Hematopoietic multipotent progenitor cell treated with erythropoietin and hydrocortisone succinate and interleukin-3 and kit ligand, for 6 days (in vitro differentiated cells): ENCODE measurements around the gene WASF2.
"Not testable (repeated sequence)": the region's sequence is repeated elsewhere in the genome, so short reads cannot be mapped to it uniquely, and the experiment has no call there.

Experiments
- DNase-seq: peaks from one replicate; pipeline ENCODE4 v3.0.0-alpha.2; 2015

The WASF2 gene

GRCh38 chr1:27393641-27394281, 96.2 kb downstream of the WASF2 start:
- DNase-seq, result no peak

DNA sequence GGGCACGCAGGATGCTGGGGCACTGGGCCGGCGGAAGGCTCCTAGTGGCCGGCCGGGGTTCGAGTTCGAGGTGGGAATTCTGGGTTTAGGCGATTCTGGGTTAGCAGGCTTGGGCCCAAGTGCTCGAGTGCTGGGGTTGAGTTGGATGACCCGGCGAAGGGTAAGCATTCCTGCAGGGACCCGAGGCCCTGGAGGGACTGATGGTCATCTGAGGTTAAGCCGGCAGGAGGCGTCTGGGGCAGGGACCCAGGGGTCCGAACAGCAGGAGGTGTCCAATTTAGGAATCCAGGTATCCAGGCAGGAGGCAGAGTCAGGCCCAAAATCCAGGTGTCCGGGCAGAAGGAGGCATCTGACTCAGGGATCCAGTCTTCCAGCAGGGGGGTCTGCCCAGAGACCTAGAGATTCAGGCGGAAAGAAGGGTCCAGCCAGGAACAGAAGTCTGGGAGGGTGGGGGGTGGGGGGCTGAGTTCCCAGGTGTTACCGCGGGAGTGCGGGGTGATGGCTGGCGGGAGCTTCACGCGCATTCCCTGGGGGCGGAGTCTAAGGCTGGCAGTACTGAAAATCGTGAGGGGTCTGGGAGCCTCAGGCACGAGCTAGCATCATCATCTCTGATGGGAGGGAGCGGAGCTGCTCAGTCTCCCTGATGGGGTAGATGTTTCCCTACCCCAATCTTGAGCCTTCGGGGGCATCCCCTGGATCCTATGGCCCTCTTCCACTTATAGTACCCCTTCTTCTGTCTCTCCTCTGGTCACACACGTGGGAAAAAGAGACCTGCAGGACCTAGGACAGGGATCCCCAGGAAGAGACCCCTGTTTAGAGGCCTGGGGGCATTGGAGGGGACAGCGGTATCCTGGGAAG, 97.0 kb downstream of the WASF2 start:
- DNase-seq, result no peak

GRCh38 chr1:27392096-27392777, 97.7 kb downstream of the WASF2 start, which contains the start of gene GPR3:
Gene GPR3, plus strand, starts transcription at chr1:27392622. Its CDS starts 1,177 bp downstream, at chr1:27393799.
- peak; percentile 97 for DNase-seq

- peak; percentile 79 for DNase-seq
Observed at GRCh38 chr1:27391511-27392095, 98.4 kb downstream of the WASF2 start.

GRCh38 chr1:27388337-27389005, 101.5 kb downstream of the WASF2 start:
- peak; percentile 74 for DNase-seq

DNA sequence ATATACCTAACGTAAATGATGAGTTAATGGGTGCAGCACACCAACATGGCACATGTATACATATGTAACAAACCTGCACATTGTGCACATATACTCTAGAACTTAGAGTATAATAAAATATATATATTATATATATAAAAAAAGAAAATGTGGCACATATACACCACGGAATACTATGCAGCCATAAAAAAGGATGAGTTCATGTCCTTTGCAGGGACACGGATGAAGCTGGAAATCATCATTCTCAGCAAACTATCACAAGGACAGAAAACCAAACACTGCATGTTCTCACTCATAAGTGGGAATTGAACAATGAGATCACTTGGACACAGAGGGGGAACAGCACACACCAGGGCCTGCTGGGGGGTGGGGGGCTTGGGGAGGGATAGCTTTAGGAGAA, 105.2 kb downstream of the WASF2 start:
- DNase-seq, result not testable (repeated sequence)

DNA sequence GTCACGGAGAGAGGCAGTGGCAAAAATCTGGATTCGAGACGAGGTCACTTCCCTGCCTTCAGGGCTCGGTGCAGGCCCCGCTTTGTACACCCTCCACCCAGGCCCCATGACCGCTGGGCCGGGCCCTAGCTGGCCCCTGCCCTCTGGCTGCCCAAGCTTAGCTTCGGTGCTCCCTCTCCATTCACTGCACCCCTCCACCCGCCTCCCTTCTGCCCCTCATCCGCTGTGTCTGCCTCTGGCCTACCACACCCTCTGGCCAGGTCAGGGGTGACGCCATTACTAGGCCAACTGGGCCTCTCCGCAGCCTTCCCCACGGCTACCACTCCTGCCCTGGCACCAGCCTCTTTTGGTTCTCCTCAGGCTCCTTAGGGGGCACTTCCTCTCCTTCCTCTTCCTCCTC, 106.3 kb downstream of the WASF2 start:
- no peak for DNase-seq

GRCh38 chr1:27383039-27383605, 106.8 kb downstream of the WASF2 start, which contains the start of gene CD164L2:
Gene CD164L2, minus strand, starts transcription at chr1:27383333. Its CDS starts 94 bp downstream, at chr1:27383239.
- DNase-seq, result peak; percentile 37

DNA sequence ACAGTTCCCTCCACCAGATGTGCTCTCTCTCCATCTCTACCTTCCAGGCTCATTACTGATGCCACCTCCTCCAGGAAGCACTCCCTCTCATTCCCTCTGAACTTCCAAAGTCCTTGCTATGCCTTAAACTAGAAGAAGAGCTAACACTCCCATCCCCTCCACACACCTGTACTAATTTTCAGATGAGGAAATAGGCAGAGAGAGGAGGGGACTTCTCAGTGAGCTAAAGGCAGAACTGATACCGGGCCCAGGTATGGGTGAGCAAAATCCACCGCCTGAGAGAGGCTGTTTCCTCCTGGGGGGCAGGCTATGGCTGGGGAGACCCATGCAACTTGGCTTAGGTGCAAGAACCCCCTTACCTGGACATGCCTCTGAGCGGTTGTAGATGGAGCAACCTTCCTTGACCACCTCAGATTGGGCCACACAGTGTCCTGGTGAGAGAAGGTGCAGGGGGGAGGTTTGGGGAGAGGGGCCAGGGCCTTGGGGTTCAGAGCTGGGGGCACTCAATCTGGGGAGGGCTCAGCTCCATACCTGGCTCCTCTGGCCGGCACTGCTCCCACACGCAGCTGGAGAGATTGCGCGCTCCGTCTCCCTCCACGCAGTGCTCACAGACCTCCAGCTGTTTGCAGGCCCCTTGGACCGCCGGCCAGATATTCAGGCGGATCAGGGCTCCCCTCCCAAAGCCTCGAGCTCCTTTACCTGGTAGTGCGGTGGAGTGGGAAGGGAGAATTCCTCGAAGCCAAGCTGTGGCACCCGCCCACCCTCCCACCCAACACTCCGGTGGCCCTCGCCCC, 107.8 kb downstream of the WASF2 start:
- DNase-seq, result no peak

DNA sequence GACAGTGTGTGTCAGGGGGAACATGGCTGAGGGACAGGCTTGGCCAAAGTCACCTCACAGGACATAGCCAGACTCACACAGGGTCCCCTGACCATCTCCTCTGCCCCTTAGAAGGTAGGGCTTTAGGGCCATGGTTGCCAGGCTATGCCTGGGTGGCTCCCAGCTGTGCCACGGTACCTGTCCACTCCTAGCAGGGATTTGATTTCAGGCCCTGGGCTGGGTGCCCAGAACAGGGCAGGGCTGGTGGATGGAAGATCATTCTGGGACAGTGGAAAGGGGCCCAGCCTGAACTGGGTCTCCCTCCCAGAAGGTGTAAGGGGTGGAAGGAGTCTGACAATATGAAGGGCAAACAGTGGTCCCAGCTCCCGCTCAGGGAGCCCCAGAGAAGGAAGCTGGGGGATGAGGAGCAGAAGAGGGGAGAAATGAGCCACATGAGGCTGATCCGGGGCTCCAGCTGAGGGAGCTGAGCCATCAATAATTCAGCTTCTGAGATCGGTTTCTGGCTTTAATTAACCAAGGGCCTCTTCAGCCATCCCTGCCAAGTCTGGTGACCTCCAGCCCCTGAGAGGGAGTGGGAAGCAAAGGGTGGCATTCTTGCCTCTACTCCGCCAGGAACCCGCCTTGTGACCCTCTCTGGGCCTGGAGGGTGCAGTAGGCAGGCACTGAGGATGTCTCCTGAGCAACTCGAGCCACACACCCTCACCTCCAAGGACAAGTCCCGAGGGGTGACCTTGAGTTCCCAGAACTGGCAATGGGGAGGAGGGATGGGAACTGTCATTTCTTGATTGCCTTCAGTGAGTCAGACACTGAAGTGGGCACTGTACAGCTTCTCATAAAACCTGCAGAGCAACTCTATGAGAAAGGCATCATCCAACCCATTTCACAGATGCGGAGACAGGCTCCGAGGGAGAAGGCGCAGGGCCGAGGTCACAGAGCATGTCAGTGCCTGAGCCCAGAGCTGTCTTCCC, 108.9 kb downstream of the WASF2 start:
- DNase-seq, result no peak

DNA sequence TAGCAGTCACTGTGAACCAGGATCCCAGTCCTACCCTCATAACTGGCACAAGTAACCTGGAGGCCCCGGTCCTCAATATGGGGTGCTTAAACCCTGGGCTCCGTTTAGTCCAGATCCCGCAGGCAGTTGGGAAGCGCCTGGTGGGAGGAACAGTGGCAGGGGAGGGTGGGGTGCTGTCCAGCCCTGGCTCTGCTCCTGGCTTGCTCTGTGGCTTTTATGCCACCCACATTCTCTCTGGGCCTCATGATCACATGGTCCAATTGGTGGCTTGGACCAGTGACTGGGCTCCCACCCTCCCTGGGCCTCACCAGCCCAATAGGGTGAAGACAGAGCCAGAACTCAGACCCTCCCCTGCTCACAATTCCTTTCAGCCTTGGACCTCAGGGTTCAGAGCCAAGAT, 109.7 kb downstream of the WASF2 start:
- no peak for DNase-seq

GRCh38 chr1:27379564-27380122, 110.3 kb downstream of the WASF2 start:
- no peak for DNase-seq

GRCh38 chr1:27377760-27378495, 112.0 kb downstream of the WASF2 start:
- no peak for DNase-seq

GRCh38 chr1:27374362-27375086, 115.4 kb downstream of the WASF2 start, which contains the start of gene FCN3:
Gene FCN3, minus strand, starts transcription at chr1:27374824. Its CDS starts 6 bp downstream, at chr1:27374818.
- DNase-seq, result no peak

DNA sequence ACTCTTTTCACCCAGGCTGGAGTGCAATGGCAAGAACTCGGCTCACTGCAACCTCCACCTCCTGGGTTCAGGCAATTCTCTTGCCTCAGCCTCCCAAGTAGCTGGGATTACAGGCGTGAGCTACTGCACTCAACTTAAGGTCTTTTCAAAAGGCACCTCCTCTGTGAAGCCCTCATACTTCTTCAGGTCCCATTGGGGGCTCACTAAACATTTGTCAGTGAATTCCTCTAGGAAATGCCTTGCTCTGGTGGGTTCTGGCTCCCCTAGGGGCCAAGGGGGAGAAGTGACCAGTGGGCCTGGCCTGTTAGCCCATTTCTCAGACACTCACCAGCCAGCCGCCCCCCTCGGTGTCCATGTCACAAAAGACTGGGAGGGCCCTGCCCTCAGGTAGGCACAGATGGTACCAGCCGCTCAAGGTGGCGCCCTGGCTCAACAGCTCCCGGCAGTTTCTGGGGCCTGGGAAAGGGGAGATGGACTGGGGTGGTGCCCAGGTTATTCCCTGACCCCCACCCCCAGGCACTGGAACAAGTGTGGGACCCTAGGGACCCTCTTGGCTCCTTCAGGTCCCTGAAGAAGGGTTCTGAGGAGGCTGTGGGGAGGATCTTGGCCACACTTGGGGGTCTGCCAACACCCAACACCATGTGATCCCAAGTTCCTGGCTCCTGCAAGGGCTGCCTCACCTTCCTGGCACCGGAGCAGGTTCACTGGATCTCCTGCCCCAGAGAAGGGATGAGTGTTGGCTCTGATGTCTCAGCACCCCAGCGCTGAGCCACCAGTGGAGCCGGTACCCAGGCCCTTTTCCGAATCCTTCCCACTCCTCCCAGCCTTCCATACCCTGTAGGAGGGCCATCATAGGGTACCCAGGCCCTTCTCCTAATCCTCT, 116.9 kb downstream of the WASF2 start:
- peak; percentile 38 for DNase-seq

GRCh38 chr1:27372022-27372807, 117.8 kb downstream of the WASF2 start:
- no peak for DNase-seq
